GM19452 (cell line): ENCODE measurements around the gene LIN54.
"Not testable (repeated sequence)": the region's sequence is repeated elsewhere in the genome, so short reads cannot be mapped to it uniquely, and the experiment has no call there.

ENCODE experiments used
- ATAC-seq: cut with Tn5 transposase; IDR thresholded peaks from one replicate; pipeline ENCODE4 v1.9.1; 2021; ENCODE audit not compliant: unreplicated experiment

The LIN54 gene

DNA sequence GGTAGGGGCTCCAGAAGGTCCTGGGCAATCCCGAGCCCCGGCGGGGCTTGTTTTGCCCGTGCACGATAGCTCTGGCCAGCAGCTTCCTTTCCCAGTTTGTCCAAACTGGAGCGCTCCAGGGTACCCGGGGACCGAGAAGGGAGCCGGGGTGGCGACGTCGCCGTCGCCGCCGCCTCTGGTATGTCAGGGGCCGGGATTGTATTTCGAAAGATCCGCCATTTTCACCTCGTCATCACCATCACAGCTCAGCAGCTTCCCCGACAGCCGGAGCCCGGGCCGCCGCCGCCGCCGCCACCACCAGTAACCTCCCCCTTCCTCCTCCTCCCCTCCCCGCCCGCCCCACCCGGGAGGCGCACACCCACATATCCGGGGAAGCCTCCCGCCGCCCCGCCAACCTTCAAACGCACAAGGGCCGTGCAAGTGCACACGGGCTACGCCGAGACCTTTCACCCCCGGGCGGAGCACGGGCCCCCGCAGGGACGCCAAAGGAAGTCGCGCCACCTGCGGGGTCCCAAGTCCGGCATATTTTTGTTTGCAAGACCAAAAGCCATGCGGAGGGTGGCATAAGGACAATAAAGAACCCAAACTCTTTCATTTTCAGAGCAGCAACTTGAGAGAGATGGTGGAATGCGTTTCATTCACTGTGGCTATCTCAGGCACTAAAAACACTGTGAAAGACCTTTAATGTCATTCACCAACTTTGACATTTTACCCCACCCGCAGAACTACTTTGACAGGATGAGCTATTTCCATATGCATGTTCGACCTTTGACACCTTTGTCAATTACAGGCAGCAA lies at the start of gene LIN54:
LIN54 (minus strand) TSS at position 302 of the 797 bp plus-strand sequence. CDS start 25,979 bp downstream, outside the sequence.
- peak; percentile 36 for ATAC-seq

DNA sequence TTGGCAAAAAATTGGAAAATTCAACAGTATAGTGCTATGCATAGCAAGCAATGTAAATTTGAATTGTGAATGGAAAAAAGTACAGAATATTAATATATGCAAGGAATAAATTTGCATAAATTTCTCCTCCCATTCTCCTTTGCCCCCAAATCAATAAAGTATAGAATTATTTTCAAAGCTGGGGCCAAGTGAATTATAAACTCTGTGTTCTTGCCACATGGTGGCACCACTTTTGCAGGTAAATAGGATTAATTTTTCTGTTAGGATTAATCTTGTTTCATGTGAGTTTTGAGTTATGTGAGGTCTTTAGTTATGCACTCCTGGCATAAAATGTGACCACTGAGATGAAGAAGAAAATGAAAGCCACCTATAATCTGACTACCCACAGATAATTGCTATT lies 44.3 kb upstream of the LIN54 start:
- ATAC-seq = no peak

DNA sequence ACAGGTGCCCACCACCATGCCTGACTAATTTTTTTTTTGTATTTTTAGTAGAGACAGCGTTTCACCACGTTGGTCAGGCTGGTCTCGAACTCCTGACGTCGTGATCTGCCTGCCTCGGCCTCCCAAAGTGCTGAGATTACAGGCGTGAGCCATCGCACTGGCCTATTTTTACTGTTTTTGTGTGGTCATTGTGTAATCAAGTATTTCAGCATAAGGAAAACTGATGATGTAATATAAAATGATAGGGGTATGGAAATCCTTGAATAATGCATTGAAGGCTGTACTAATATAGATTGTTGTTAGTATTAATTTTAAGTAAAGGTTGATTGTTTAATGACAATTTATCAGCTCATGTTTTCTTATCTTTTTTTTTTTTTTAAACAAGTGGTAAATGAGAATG lies 38.2 kb upstream of the LIN54 start:
- not testable (repeated sequence) for ATAC-seq

DNA sequence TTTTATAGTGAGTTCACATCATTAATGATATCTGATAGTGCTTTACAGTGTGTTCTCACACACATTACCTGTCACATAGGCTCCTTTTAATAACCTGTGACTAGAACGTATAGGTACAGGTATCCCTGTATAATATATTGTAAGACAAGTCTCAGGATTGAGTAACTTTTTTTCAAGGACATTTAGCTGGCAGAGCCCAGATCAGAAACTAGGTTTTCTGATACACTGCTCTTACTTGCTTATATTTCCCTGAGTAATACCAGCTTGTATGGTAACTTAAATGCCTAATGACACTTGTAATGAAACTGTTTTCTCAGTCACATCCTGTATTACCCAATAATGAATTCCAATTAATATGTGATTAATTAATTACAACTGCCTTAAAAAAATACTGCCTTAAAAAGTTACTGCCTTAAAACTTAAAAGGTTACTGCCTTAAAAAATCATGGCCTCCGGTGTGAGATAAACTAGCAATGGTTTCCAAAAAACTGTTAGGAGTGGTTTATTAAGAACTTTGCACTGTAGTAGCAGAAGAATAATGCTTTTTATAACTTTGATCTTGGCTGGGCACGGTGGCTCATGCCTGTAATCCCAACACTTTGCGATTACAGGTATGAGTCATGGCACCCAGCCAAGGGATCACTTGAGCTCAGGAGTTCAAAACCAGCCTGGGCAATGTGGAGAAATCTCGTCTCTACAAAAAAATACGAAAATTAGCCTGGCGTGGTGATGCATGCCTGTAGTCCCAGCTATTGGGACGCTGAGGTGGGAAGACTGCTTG lies 36.3 kb upstream of the LIN54 start:
- ATAC-seq = no peak

DNA sequence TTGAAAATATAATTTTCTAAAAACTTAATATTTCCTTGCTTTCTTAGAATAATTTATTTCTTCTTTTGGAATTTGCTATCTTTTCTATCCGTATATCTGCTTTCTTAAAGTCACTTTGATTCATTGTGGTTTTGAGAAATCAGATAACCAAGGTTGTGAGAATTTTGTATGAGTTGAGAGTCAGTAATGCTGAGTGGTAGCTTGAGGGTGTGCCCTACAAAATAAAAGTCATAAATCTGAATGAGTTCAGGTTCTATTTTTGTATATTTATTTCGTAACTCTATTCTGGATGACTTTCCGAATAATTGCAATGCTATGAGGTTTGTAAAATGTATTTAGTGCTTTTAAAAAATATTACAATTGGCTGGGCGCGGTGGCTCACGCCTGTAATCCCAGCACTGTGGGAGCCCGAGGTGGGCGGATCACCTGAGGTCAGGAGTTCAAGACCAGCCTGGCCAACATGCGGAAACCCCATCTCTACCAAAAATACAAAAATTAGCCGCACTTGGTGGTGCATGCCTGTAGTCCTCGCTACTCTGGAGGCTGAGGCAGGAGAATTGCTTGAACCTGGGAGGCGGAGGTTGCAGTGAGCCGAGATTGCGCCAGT lies 33.3 kb upstream of the LIN54 start:
- ATAC-seq = no peak

DNA sequence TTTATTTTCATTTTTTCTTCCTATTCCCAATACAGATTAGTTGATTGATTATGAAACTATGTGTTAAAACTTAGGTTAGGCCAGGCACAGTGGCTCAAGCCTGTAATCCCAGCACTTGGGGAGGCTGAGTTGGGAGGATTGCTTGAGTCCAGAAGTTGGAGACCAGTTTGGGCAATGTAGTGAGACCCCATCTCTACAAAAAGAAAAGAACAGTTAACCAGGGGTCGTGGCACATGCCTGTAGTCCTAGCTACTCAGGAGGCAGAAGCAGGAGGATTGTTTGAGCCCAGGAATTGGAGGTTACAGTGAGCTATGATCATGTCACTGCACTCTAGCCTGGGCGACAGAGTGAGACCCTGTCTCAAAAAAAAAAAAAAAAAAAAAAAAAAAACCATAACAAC lies 32.5 kb upstream of the LIN54 start:
- ATAC-seq = not testable (repeated sequence)

DNA sequence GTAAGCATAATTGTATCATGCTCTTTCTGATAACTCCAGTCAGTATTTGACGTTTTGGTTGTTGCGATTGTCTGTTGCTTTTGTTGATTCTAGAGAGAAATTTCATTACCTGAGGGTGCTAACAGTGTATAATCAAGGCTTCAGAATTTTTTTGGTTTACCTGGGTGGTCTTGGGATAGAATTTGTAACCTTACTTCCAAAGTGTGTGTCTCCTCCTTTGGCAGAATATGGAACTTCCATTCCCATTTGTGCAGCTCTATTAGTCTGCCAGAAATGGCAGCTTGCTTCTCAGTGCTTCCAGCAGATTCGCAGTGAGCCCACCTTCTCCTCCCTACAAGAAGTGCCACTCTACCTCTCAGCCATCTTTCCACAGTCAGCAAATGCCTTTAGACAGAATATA lies 29.6 kb upstream of the LIN54 start:
- no peak for ATAC-seq

DNA sequence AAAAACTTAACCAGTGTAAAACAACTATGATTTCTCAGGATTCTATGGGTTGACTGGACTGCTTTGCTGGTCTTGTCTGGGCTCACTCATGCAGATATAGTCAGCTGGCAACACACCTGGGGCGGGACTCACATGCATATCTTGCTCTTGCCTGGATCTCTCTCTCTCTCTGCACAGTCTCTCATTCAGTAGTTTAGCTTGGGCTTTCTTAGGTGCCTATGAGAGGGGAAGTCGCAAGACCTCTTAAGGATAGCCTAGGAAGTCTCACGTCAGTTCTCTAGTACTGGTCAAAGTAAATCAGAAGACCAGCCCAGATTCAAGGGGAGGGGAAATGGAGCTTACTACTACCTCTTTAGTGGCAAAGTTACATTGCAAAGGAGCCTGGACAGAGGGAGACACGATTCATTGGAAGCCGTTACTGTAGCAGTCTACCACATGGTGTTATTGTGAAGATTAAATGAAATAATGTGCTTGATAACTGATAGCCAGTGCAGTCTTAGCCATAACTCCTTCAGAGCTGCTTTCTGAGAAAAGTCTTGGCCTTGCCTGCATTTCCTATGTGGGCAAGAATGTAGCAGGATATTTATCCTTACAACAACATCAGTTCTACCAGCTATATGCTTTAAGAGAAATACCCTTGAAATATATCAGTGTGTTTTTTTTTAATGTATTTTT lies 26.5 kb upstream of the LIN54 start:
- ATAC-seq = no peak

DNA sequence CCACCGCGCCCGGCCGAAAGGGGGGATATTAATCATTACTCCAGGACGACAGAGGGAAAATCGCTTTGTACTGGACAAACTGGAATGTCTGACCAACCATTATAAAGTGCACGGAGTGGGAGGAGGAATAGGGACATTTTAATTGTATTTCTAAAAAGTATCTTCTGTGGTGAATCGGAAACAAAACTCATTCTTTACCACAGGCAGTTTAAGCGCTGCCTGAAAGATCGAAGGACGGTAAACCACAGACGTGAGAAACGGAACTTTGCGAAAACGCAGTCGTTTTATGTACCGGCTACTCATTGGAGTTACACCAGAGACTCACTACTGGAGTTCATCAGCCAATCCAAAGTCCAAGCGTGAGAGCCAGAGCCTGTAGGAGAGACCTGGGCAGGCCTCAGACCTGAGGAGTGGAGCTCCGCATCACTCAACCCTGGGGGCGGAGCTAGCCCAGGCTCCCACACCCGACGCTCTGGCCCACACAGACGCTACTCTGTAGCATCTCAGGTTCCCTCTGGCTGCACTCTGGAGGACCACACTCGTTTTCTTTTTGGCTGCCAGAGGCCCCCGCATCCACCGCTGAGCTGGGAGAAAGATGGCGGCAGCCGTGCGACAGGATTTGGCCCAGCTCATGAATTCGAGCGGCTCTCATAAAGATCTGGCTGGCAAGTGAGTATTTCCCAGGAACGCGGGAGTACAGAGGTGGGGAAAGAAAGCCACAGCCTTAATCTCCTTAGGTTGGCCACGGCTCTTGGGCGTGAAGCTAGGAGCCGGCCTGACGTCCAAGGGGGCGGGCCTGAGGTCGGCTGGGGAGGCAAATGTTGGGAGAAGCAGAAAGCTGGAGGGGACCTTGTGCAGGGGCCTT lies 24.2 kb upstream of the LIN54 start, which contains the start of gene COPS4:
COPS4 (plus strand) TSS at position 554 of the 865 bp plus-strand sequence; CDS start at position 596, 42 bp downstream.
- ATAC-seq = peak; percentile 99

DNA sequence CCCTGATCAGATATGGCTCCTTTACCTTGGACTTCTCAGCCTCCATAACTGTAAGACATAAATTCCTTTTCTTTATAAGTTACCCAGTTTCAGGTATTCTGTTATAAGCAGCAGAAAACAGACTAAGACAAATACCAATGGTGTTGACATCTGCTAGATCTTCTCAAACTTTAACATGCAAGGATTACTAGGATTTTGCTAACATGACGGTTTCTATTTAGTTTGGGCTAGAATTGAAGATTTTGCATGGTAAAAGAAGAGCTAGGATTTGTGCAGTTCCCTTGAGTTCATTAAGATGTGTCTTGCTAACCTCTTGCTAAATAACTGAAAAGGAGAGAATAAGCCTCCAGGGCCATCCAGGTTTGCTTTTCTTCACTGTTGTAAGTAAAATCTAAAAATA lies 19.1 kb upstream of the LIN54 start:
- no peak for ATAC-seq

DNA sequence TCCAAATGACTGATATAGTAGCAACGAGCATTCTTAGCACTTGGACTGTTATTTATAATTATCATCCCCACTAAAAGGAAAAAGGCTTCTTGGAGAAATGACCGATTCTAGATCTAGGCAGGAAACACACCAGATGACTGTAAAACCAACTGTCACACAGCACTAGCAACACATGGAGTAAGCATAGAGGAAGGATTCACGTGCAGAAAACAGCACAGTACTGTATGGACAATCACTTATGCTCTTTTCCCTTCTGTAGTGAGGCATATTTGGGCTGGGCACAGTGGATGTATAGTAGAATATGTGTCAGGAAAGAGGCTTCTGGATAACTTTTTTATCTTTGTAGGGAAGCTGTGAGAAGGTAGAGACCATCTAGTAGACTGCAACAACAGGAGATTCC lies 18.4 kb upstream of the LIN54 start:
- no peak for ATAC-seq

DNA sequence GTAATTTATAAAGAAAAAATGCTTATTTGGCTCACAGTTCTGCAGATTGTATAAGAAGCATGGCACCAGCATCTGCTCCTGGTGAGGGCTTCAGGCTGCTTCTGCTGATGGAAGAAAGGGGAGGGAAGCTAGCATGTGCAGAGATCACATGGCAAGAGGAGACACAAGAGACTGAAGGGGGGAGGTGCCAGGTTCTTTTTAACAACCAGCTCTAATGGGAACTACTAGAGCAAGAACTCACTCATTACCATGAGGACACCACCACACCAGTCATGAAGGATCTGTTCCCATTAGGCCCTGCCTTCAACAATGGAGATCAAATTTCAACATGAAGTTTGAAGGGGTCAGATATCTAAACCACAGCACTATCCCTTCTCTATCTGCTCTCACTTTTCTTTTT lies 14.9 kb upstream of the LIN54 start:
- ATAC-seq = no peak

DNA sequence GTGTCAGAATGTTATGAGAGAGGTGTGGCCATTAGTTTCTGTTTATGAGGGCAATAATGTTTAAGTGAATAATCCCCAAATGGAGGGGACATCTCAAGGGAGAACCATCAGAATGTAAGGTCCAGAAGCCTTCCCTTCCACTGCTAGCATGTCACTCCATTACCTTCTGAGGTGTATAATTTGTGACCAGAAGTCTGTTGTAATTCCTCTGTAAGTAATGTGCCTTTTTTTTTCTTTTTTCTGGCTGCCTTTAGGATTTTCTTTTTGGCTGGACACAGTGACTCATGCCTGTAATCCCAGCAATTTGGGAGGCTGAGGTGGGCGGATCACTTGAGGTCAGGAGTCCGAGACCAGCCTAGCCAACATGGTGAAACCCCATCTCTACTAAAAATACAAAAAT lies 13.6 kb upstream of the LIN54 start:
- no peak for ATAC-seq

DNA sequence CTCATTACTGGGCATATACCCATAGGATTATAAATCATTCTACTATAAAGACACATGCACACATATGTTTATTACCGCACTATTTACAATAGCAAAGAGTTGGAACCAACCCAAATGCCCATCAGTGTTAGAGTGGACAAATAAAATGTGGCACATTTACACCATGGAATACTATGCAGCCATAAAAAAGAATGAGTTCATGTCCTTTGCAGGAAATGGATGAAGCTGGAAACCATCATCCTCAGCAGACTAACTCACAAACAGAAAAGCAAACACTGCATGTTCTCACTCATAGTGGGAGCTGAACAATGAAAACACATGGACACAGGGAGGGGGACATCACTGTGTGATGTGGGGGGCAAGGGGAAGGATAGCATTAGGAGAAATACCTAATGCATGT lies 13.0 kb upstream of the LIN54 start:
- ATAC-seq = not testable (repeated sequence)

DNA sequence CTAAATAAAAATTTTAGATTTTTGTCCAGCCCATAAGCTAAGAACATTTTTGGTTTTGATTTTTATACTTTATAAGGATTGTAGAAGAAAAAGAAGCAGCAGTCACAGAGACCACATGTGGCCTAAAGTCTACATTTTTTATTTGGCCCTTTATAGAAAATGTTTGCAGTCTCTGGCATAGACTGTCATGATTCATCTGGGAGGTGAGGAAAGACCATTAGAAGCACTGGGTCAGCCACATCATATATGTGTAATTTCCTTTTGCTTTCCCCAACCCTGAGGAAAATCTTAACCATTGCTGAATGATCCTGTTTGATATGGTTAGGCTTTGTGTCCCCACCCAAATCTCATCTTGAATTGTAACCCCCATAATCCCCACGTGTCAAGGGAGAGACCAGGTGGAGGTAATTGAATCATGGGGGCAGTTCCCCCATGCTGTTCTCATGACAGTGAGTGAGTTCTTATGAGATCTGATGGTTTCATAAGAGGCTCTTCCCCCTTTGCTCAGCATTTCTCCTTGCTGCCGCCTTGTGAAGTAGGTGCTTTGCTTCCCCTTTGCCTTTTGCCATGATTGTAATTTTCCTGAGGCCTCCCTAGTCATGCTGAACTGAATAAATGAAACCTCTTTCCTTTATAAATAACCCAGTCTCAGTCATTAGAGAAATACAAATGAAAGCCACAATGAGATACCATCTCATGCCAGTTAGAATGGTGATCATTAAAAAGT lies 12.3 kb upstream of the LIN54 start:
- ATAC-seq = no peak

DNA sequence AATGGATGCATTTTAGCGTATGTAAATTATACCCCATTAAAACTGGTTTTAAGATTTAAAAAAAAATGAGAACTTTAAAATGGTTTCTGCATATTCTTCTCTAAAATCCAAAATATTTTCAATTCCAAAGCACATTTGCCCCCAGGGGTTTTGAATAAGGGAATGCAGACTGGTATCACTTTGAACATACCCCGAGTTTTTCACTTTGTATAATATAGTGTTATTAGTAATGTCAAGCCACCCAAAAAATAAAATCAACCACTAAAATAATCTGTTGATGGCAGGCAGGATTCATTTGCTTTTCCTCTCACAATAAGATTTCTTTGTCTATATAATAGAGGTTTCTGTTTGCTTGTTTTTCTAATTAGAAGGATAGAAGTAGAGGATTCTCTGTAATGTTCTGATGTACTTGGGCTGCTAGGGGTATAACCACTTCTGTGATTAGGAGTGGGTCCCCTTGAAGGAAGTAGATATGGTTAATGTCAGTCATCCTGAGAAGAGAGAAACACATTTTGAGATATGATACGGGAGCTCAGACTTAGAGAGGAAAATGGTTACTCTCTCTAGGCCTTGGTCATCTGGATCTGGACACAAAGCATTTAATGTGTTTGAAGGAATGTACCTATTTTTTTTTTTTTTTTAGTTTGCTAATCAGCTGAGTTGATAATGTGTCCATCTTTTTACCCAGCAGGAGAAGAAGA lies 9.3 kb upstream of the LIN54 start:
- ATAC-seq = no peak

DNA sequence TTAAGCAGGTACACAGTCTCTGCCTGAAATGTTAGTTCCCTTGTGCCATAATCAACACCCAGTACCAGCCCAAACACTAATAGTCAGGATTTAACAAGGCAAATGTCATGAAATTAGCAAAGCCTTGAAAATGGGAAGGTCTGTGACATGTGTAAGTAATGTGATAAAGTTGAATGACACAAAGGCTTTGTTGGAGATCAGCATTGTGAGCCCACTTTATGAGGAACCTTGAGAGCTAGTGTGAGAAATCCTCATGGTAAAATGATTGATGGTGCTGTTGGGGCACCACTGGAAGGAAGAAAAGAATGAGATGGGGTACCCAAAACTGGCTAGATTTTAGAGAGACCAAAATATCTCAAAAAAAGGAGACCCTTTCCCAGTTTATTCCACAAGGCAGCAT lies 3.3 kb upstream of the LIN54 start:
- ATAC-seq = no peak

DNA sequence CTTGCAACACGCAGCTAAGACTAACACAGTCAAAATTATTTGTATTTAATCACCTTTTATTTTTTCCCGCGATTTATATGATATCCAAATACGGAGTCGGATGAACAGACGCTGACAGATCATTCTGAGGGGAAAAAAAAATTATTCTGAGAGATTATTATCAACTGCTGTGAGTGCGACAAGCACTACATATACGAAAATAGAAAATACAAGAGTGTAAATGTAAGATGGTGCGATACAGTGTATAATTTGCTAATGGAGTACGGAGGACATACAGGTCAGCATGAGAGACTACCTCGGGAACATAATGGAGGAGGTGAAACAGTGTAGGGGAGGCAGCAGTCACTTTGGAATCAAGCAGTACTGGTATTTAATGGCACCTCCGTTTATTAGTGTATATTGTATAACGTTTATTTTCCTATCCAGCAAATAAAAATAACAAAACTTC lies 2.8 kb upstream of the LIN54 start:
- no peak for ATAC-seq
